ENCODE results near the gene MBP.
A peak's percentile ranks its signal among the peaks of the same experiment; 100 is the strongest.
"Not testable (repeated sequence)": the region's sequence is repeated elsewhere in the genome, so short reads cannot be mapped to it uniquely, and the experiment has no call there.

Gene MBP

DNA sequence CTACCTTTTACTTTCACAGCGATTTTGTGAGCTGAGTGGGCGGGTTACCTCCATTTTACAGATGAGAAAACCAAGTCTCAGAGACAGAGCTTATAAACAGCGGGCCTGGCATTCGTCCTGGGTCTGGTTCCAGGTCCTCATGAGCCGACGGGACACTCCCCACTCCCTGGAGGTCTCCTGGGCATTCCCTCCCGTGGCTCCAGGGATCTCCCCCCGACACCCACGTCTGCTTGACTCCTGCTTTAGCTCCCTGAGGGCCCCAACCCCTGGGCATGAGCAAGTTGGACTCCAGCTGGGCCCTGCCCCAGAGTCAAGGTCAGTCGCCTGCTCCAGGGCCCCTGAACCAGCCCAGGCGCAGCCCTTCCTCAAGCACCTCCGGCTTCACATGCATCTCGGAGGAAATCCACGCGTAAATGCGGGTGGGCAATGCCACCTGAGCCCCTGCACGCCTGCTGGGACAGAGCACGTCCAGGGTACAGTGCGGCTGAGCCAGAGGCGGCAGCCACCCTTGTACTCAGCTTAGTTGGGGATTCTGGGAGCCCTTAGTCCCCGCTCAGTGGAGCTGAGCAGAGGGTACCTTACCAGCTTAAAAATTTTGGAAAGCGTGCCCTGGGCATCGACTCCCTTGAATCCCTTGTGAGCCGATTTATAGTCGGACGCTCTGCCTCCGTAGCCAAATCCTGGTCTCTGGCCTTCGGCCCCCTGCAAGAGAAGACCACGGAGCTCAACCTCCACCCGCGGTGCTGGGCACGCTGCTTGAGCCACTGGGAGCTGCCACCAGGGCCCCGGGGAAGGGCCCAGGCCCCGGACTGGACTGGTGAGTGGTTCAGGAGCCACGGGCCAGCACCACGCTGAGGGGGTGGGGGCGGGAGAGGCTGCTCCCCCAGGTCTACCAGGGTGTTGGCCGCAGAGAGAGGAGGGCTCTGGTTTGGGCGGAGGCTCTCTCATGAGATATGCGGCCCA, 148.1 kb downstream of the MBP start:
- DNase-seq = no peak

DNA sequence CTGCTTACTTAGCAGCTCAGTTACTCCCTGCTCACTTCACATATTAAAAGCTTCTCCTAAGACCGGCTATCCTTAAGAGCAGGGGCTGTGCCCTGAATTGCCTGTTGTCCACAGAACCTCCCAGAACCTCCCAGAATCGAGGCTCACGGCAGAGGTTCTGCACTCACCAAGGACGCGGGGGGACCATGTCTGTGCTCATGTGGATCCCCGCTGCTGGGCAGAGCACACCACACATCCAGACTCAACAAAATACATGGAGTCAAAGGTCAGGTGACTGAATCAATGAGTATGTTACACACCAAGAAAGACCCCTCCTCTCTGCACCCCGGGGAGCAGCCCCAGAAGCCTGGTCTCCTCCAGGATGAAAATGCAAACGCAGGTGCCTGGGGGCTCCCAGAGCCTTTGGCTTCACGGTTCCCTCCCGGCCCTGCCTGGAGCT, 149.0 kb downstream of the MBP start:
- no peak for DNase-seq

DNA sequence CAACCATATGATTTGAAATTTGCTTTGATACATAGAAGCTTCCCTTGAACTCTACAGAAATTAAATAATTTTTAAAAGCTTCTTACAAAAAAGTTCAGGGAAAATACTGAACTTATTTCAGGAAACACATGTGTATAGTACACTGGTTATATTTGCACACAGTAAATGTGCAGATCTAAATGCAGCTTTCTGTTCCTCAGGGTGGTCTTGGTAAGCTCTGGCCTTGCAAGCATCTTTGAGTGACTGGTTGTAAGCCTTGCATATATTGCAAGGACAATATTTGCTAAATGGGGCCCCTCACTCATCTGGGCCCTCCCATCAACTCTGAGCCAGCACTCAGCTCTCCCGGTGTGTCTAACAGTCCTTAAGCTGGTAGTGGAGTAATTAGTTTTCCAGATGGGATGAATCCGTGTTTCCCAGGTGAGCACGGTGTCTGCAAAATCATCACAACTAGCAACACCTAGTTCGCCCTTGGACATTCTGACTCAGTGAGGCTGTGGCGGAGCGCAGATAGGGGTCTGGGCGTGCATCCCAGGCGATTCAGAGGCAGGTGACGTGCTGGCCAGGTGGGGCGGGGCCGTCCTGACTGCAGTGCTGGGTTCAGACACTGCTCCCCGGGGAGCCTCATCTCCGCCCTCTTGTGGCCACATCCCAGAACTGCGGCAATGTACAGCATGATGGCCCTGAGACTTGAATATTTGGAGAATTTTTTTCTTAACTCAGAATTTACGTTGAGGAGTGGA, 149.6 kb downstream of the MBP start:
- peak; percentile 83 for DNase-seq

DNA sequence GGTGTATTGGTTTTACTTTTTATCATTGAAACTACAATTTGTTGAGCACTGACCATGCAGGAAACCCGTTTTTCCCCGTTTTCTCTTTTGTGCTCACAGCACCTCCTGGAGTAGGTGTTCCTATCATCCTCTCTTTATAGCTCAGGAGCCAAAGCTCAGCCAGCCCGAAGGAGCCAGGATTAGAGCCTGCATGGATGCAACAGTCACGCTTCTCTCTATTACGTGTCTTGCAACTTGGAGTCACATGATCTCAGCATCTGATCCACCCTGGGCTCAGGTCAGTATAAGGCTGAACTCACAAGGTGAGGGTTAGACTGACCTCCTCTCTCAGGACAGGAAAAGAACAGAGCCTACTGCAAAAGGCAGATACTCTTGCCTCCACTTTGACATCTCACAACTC, 150.5 kb downstream of the MBP start:
- DNase-seq = no peak

DNA sequence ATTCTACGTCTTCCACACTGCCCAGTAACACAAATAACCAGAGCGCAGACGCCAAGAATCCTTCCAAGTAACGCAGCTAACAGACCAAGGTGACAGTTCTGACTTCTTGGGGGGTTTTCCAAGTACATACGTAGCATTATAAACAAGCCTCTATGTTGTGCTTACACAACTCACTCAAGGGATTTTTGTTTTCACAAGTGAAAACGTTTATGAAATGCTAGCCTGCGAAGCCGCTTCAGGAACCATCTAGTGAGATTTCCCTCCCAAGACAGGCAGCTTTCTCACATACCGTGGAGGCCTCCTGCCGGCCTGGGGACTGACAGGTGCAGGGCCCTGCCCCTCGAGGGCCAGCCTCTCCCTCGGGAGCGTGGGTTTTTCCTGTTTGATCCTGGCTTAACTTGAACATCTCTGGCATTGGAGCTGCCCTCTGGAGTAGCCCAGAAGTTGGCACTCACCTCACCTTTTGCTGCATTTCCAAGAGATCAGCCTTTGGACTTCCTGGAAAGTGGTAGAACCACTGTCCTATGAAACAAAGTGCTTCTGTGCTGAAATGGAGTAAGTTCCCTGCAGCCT, 151.1 kb downstream of the MBP start:
- no peak for DNase-seq

DNA sequence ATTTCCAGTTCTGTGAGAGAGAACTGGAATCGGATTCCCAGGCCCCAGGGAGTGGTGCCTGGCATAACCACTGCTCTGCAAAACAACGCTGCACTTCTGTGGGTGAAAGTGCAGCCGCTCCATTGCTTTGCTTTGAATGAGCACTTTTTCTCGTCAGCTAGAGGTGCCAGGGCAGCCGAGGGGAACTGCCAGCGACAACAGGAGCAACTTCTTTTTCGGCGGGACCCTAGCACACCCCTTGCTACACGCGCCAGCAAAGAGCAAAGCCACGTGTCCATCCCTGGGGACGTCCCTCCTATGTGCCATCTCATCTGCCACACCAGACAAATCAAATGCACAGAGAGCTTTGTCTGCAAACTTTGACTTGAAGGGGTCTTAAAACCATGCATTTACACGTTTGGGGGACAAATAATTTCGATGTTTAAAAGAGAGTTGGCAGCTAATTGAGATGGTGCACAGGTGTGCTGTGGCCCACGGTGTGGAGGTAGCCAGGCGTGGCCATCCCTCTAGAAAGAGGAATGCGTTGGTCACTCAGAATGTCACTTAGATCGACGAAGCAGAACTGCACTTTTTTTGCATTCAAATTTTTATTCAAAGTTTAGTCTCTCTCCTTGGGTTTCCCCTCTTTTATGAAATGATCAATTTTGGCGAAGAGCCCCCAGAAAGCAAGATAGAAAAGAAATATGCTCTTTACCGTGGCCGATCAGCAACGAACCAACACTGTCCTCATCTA, 151.8 kb downstream of the MBP start:
- peak in 1 of 2 donors; percentile 16 for DNase-seq

DNA sequence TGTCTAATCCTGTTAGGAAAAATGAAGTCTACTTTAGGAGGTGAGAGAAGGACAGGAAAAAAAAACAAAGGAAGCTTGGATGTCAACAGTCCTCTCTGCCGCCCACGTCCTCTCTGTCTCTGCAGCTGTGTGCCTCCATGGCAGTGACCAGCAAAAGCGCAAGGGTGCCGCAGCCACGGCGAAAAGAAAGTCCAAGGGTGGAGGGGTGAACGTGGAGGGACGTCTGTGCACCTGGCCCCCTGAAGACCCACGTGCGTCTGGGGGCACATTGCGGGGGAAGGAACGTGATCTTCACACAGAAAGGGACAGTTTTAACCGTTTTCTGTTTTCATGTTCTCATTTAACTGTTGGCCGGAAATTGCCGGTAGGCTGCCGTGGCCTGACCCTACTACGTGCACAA, 152.7 kb downstream of the MBP start:
- DNase-seq = no peak

DNA sequence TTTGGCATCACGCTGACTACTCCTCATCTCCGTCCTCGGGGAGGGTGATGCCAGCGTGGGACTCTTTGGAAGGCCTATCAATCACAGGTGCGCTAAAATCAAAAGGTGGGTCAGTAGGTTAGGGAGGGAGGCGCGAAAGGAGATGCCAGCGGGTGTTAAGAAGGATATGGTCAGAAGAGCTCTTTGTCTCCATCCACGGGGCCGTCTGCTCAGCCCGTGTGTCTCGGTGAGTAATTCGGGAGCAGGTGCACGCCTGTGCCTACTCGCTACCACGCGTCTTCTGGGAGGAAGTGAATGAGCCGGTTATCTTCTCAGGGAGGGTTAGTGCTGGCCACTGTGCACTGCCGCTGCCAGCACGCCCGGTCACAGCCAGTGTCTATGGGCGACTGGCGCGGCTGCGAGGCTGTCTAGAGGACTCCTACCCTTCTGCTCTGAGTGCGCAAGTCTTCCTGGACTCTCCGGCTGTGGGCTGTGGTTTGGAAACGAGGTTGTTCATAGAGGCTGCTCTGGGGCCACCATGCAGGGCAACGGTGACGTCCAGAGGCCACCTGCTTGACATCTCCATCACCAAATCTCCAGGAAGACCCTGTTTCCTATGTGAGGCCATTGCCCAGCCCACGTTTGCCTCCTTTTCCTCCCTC, 153.4 kb downstream of the MBP start:
- DNase-seq = no peak

DNA sequence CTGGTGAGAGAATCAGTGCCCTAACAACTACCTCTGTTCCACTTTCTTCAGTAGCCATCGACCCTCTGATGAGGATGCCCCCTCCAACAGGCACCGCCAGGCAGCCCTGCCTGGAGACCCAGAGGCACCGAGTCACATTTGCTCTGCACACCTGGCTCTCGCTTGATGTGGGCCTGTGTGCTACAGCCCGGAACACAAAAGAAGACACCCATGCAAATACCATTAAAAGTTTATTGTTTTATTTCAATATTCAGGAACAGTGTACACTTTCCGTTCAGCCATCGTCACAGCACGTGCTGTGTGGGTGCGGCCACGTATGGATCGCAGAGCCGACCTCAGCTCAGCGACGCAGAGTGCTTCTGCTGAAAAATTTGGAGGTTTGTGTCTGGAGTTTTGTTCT, 154.0 kb downstream of the MBP start:
- DNase-seq = no peak

DNA sequence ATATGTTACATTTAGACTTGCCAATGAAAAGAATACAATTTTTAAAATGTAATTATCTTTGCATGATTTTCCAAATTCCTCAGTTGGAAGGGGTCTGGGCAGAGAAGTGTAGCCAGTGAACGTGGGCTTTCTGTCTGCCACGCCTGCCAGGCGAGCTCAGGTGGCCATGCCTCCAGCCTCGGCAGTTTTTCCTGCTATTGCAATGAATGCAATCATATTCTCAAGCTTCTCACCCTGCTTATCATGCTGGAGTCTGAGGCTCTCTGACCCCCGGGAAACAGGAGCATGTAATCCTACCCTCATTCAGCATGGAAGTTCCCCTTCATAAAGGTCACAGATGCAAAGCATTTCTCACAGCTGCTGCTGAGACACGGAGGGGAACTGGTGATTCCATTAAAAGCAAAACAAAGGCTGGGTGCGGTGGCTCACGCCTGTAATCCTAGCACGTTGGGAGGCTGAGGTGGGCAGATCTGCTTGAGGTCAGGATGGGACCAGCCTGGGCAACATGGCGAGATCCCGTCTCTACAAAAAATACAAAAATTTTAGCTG, 154.8 kb downstream of the MBP start:
- DNase-seq = no peak

DNA sequence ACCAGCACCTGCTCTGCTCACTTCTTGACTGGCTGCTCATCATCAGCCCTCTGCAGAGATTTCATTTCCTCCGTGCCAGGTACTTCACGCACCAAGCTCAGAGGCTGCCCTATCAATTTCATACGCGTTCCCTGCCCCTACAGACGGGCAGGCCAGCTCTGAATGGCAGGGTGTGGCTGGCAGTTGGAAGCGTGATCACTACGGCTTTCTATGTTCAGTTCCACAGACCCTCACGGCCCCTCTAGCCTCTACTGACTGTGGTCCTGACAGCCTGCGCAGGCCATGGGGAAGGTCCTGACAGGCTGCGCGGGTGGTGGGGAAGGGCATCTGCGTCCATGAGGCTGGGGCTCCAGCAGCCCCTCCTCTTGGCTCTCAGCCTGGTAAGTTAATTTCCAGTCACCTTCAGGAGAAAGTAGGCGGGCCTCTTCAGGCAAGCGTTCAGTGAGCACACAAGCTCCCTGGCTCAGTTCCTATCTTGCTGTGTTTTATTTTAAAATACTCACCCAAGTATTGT, 155.4 kb downstream of the MBP start:
- no peak for DNase-seq

DNA sequence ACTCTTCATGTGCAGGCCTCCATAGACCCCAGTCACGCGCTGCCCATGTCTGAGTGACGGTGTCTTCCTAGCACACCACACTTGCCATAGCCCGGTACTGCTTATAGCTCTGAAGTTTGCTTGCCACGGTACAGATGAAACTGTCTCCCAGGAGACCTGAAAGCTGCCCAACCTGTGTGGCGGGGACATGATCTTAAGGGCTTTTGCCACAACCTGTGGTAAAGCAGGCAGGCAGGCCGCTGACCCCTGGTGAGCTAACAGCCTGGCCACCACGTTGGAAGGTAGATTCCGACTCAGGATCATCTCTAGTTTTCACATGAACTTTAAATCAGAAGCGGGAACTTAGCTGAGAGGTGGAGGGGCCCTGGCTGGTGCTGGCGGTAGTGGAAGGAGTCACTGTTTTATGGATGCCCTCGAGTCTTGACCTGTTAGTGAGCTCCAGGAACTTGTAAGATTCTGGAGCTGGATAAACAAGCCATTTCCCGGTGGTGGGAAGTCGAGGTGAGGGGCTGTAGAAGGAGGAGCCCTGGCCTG, 156.9 kb downstream of the MBP start:
- no peak for DNase-seq

DNA sequence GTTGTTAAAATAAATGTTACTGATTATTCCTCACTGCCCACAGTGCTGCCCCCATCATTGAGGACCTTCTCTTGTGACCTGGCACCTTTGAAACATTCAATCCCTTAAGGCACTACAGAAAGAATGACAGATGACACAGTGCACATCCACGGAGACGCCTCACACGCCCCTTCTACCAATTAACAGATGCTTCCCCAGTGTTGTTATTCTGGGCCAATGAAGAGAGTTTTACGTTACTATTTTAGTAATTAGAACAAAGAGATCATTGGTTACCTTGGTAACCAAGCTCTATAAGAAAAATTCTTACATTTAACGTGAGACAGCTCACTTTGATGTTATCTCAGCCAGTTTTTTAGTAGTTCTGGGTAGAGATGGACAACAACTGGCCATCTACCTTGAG, 158.2 kb downstream of the MBP start:
- DNase-seq = no peak

DNA sequence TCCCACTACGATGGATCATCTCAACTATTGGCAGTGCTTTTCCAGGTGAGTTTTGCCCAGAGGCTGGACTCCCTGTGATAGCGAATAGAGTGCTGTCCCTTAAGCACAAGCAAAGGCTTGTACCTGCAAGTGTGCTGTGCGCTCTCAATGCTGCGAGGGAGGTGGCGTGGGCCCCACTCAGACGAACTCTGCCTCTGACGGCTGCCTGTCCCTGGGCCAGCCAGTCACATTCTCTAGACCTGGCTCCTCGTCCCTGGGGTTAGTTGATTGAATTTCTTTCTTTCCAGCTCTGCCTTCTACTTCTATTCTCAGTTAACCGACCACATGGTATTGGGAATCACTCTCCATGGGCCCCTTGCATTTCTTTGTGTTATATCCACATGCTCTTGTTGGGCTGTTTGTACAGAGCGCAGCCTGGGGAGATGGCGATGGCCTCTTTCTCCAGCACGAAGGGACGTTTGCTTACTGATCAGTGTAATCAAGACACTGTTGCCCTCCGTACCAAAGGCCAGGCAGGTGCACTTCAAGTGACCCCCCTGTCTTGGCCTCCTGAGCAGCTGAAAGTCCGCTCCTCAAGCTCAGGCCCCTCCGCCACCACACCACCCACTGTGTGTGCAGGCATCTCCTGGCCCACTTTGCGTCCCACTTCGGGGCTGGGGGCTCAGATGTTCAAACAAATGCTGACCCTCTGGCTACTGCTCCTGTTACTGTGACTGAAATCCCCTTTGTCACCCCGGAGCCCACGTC, 158.9 kb downstream of the MBP start:
- no peak for DNase-seq

DNA sequence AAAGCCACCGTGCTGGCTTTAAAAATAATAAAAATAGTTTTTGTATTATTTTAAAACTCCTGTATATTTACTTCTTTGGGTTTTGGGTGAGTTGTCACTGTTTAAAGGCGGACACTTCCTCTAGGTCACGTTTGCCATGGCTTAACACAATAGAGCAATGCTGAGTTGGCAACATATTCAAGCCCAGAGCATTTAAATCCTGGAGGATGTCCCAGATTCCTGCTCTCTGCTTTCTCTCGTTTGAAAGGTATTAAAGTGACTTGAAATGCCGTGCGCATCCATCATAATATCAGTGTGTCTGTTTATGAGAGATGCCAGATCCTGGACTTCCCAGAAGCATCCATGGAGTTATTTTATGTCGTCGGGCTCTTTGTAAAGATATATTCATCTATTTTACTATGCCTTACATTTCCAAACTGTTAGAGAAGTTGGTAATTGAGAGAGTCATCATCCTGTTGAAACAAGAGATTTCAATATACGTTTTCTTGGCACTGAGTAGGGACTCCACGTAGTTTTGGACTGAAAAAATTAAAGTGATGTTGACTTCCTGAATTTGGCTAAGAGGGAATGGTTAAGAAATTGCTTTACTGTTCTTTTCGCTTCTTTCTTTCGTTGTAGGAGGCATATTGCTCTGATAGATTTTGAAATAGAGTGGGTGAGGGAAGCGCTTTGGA, 159.6 kb downstream of the MBP start:
- DNase-seq = no peak

DNA sequence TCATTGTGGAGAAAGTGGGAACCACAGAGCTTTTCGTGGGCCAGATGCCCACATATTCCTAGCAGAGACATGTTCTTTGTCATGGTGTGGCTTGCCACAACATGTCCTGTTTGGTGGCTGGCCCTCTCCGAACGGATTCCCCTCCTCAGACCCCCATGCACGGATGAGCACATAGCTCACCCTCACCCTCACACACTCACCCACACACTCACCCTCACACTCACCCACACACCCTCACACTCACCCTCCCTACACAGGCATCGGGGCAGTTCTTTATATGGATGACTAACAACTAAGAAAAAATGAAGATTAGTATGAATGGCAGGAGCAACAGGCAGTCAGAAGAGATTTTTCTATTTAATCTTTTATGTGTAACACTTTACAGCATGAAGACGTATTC, 160.3 kb downstream of the MBP start:
- DNase-seq = no peak

DNA sequence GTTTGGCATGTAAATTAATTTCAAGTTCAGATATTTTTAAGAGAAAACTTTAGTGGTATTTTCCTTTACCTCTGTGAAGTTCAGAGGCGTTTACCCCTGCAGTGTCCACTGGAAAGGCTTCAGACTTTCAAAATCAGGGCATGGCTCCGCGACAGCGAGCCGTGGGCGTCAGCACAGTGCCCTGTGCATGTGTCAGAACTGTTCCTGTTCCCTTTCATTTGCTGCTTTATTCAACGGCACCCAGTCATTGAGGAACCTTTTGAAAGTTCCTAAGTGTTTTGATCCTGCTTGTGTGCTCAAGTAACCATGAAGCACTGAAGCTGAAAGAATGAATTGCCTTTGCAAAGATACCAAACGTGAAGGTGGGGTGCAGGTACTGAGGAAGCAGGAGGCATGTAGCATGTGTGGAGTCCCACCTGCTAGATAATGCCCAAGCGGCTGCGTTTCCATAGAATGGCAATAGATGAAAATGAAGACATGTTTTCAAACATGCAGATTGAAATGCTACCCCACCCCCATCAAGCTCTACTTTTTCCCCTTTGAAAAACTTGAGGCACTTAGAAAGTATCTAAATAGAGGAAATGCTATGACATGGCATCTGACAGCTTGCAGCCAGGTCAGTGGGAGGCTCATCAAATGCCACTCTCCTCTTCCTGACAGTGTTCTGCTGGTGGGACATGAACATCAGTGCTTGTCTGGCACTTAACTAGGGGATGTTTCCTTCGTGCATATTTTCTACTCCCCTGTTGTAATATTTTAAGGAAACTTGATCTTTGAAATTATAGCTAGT, 161.6 kb downstream of the MBP start:
- DNase-seq = no peak

DNA sequence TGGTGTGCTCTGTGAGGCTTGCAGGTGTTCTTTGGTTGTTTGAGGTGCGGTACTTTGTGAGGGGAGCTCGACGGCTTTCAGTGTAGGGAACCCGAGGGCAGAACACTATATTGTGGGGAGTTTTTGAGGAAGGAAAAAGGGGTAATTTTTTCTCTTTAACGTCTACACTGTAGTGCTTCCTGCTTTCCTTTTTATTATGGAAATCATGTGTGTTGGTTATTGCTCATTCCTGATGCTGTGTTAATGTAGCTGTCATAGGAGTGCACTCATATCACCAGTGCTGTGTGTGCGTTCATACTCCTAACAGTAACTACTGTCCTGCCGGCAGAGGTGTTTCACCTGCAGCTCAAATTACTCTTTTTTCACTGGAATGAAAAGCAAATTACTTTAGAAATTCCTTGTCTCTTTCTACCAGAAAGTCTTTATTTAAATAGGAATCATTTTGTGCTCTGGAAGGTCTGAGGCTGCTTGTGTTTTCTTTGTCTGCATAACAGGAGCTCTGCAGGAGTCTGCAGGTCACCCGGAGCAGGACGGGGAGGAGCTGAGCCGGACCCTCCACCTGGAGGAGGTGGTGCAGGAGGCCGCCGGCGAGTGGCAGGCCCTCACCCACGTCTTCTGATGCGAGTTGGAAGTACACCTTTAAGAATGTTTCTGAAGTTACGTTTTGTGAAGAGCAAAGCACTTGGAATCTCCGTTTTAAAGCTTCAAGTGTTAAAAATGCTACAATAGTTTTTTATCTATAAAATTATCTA, 164.7 kb downstream of the MBP start:
- no peak for DNase-seq

DNA sequence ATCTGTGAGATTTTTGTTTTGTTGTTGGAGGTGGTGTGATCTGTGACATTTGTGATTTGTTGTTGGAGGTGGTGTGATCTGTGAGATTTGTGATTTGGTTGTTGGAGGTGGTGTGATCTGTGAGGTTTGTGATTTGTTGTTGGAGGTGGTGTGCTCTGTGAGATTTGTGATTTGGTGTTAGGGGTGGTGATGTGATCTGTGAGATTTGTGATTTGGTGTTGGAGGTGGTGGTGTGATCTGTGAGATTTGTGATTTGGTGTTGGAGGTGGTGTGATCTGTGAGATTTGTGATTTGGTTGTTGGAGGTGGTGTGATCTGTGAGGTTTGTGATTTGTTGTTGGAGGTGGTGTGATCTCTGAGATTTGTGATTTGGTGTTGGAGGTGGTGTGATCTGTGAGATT, 165.3 kb downstream of the MBP start:
- not testable (repeated sequence) for DNase-seq
